Fibroblast of lung (primary cell): Measurements from ENCODE around the gene PFKM. TPM values are rescaled to one million over a fixed set of nuclear protein-coding genes. Genes with fewer than 3 reads are reported as not detected.
A peak's percentile ranks its signal among the peaks of the same experiment; 100 is the strongest.

Experiments
- DNase-seq, 2 donors: peaks; one replicate each; pipeline versions ENCODE4 v3.0.0 to v3.0.0-alpha.2; 2010; ENCODE audit warnings: low read depth in 2 of 2
- H2AFZ ChIP-seq: 2 replicates; pipeline ENCODE4 v1.5.1; 2012; ENCODE audit warnings: low read length, control low read depth, inconsistent platforms
- H3K27ac ChIP-seq: 2 replicates; pipeline ENCODE4 v1.5.1; 2011; ENCODE audit warnings: low read length, control low read depth; ENCODE audit not compliant: insufficient read depth
- H3K27me3 ChIP-seq: 2 replicates; pipeline ENCODE4 v1.5.1; 2011; ENCODE audit warnings: mild to moderate bottlenecking, low read length; ENCODE audit not compliant: control insufficient read depth, insufficient read depth
- H3K36me3 ChIP-seq: 2 replicates; pipeline ENCODE4 v1.5.1; 2011; ENCODE audit warnings: low read length; ENCODE audit not compliant: control insufficient read depth, insufficient read depth
- H3K4me1 ChIP-seq: 2 replicates; pipeline ENCODE4 v1.5.1; 2011; ENCODE audit warnings: low read length; ENCODE audit not compliant: control insufficient read depth, insufficient read depth; ENCODE audit errors: extremely low read depth
- H3K4me2 ChIP-seq: 2 replicates; pipeline ENCODE4 v1.5.1; 2011; ENCODE audit warnings: low read length, control low read depth; ENCODE audit not compliant: insufficient read depth; ENCODE audit errors: extremely low read depth
- H3K4me3 ChIP-seq, 4 experiments: fragments of 200-600 bp in 1 of 4; sonication (generic) in 1 of 4; replicated peaks in 1 of 4; 2 replicates each; pipeline ENCODE4 v1.5.1; 2011 to 2016; ENCODE audit warnings: low read length in 4 of 4, low read depth in 3 of 4, mild to moderate bottlenecking in 3 of 4, control low read depth in 2 of 4, inconsistent platforms in 1 of 4, mixed read lengths in 1 of 4; ENCODE audit not compliant: insufficient read depth in 1 of 4; ENCODE audit errors: control extremely low read depth in 1 of 4
- H3K79me2 ChIP-seq: 2 replicates; pipeline ENCODE4 v1.5.1; 2012; ENCODE audit warnings: mild to moderate bottlenecking, low read length, inconsistent platforms; ENCODE audit not compliant: control insufficient read depth, insufficient read depth
- H3K9ac ChIP-seq: 2 replicates; pipeline ENCODE4 v1.5.1; 2011; ENCODE audit warnings: mild to moderate bottlenecking, low read length, control low read depth; ENCODE audit not compliant: insufficient read depth
- H3K9me3 ChIP-seq: 2 replicates; pipeline ENCODE4 v1.5.1; 2012; ENCODE audit warnings: low read depth, low read length; ENCODE audit not compliant: control insufficient read depth, insufficient read depth
- H4K20me1 ChIP-seq: 2 replicates; pipeline ENCODE4 v1.5.1; 2011; ENCODE audit warnings: low read length; ENCODE audit not compliant: control insufficient read depth, insufficient read depth; ENCODE audit errors: extremely low read depth
- EZH2 ChIP-seq: IDR thresholded peaks from 2 replicates; pipeline ENCODE4 v1.5.1; 2012; ENCODE audit warnings: low read length, control low read depth, mild to moderate bottlenecking; ENCODE audit errors: missing control alignments
- polyA plus RNA-seq, 2 donors: library from polyadenylated mRNA; depleted of rRNA in 1 of 2; stranded (reverse) in 1 of 2; unstranded in 1 of 2; fragments of >200 nt; gene quantifications; 2 replicates each; pipeline ENCODE4 v1.2.1, GENCODE V29; 2011 to 2012; ENCODE audit warnings: missing spikeins in 1 of 2
- total RNA-seq: library from RNA; depleted of rRNA; stranded (reverse); fragments of >200 nt; gene quantifications from 2 replicates; pipeline ENCODE4 v1.2.1, GENCODE V29; 2014
- TF ChIP-seq, protein P1 (sequence below), 2 donors: IDR thresholded peaks in 1 of 2; conservative IDR thresholded peaks in 1 of 2; 1 replicate in 1 of 2; 2 replicates in 1 of 2; pipeline ENCODE4 v1.5.1; 2011 to 2012; ENCODE audit warnings: low read length in 2 of 2, control low read depth in 1 of 2, inconsistent platforms in 1 of 2, low read depth in 1 of 2, mild to moderate bottlenecking in 1 of 2

PFKM gene
- total and polyA plus RNA-seq, 2 donors (not counting 1 experiment from before 2014, with no cell fraction given): 88.4 to 98.9 TPM

DNA sequence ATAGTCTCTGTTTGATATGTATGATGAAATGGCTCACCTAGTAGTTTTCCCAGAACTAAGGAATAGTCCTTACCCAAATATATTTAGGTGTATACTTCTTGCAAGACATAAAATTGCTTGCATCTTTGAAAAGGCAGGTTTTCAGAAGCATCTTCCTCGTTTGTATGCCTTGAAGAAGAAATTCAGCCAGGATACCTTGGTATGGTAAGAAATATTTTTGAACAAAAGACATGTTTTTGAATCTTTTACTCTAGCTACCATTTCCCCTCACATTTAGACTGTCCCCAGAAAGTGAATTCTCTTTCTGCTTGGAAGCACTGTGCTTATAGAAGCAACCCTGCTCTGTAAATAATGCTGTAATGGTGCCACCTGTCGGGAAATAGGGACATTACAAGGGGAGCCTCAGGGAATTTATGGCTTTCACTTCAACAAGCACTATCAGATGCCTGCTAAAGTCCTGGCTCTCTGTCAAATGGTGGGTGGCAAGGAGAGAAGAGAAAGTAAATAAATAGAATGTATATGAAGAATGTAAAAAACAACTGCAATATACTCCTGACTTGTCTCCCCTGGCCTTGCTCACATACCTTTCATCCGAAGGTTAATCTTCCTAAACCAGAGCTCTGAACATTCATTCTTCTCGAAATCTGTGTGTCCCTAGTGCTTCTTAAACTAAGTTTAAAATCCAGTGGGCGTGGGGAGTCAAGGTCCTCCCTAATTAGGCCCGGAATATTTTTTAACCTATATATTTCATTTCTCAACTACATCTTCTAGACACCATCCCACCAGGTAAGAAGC, 70.4 kb downstream of the PFKM start:
- no peak overlapping the region for H3K4me2 ChIP-seq

DNA sequence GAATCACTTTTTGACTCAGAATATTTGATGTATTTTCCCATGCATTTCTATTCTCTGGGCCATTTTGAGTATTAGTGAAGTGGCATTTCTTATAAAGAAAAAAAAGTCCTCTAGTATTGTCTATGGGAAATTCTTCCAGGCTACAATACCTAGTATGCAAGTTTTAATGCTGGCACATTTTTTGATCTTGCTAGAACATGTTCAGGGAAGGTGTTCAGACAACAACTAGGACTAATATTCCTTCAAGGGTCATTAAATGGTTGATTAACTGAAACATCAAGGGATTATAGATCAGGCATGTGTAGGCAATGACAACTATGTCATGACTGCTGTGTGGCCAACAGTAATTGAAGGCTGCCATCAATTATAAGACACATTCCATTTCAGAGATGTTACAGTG, 71.9 kb downstream of the PFKM start:
- Histone ChIP-seq H3K4me2 (no peak overlapping the region), H3K9me3 (no peaks in the 10 kb centered on the region), H3K4me1 (no peaks in the 10 kb centered on the region), H3K79me2 (no peaks in the 10 kb centered on the region), H3K36me3 (no peaks in the 10 kb centered on the region), H3K27ac (no peak overlapping the region), H3K9ac (no peak overlapping the region), H3K27me3 (peaks cover 11% of the 10 kb centered on the region), H3K4me3 (no peak overlapping the region), H2AFZ (no peak overlapping the region), H4K20me1 (no peaks in the 10 kb centered on the region)
- DNase-seq: no peak
- TF ChIP-seq, protein P1, sequence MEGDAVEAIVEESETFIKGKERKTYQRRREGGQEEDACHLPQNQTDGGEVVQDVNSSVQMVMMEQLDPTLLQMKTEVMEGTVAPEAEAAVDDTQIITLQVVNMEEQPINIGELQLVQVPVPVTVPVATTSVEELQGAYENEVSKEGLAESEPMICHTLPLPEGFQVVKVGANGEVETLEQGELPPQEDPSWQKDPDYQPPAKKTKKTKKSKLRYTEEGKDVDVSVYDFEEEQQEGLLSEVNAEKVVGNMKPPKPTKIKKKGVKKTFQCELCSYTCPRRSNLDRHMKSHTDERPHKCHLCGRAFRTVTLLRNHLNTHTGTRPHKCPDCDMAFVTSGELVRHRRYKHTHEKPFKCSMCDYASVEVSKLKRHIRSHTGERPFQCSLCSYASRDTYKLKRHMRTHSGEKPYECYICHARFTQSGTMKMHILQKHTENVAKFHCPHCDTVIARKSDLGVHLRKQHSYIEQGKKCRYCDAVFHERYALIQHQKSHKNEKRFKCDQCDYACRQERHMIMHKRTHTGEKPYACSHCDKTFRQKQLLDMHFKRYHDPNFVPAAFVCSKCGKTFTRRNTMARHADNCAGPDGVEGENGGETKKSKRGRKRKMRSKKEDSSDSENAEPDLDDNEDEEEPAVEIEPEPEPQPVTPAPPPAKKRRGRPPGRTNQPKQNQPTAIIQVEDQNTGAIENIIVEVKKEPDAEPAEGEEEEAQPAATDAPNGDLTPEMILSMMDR (conservative IDR thresholded peaks at IDR 0.05 in 1 of 2, IDR thresholded peaks at IDR 0.05 in 1 of 2; ENCODE audit: low read depth in 1 of 2, low read length in 2 of 2): no peak
- TF ChIP-seq EZH2: no peak

More for the DNA sequence above, 70.4 kb downstream of the PFKM start:
- Histone ChIP-seq H3K36me3 (no peaks in the 10 kb centered on the region), H3K27ac (no peak overlapping the region), H3K27me3 (peaks cover 26% of the 10 kb centered on the region), H3K4me3 (no peak overlapping the region), H4K20me1 (no peaks in the 10 kb centered on the region), H3K9ac (no peak overlapping the region), H2AFZ (no peak overlapping the region), H3K9me3 (no peaks in the 10 kb centered on the region), H3K4me1 (no peaks in the 10 kb centered on the region), H3K79me2 (no peaks in the 10 kb centered on the region)
- DNase-seq: peak; percentile 53 to 75
- TF ChIP-seq, protein P1 (conservative IDR thresholded peaks at IDR 0.05 in 1 of 2, IDR thresholded peaks at IDR 0.05 in 1 of 2; ENCODE audit: low read depth in 1 of 2, low read length in 2 of 2): peak; percentile 76 to 95
- TF ChIP-seq EZH2: no peak

DNA sequence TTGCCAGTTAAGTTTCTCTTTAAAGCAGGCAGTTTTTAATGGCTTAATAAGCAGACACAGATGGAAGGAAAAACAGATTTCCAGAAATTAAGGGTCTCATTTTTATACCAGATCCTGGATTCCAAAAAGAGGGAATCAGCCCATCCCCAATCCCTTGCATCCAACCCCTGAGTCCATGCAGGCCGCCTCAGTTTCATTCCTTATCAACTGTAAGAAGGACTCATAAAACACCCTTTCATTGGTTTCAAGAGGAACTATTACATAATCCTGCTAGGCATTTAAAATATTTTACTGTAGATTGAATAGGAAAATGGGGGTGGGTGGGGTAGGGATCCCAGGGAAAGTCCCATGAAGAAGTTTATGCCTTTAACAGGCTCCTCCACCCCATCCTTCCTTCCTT, 73.7 kb downstream of the PFKM start:
- Histone ChIP-seq H3K27ac (no peak overlapping the region), H3K4me2 (no peak overlapping the region), H3K27me3 (peaks cover 5% of the 10 kb centered on the region), H3K36me3 (no peaks in the 10 kb centered on the region), H3K9me3 (no peaks in the 10 kb centered on the region), H3K4me3 (no peak overlapping the region), H3K79me2 (no peaks in the 10 kb centered on the region), H3K4me1 (no peaks in the 10 kb centered on the region), H3K9ac (no peak overlapping the region), H2AFZ (no peak overlapping the region), H4K20me1 (no peaks in the 10 kb centered on the region)
- DNase-seq: peak in 1 of 2 donors; percentile 23
- no peak for TF ChIP-seq EZH2
- TF ChIP-seq, protein P1 (conservative IDR thresholded peaks at IDR 0.05 in 1 of 2, IDR thresholded peaks at IDR 0.05 in 1 of 2; ENCODE audit: low read depth in 1 of 2, low read length in 2 of 2): no peak
